CD8-positive, alpha-beta memory T cell (primary cell): ENCODE measurements around the gene OR7A10. TPM values are rescaled to one million over a fixed set of nuclear protein-coding genes. Genes with fewer than 3 reads are reported as not detected.

Experiments used
- CTCF ChIA-PET: fragments of 350-600 bp; sonication (Branson Sonifier 250); formaldehyde crosslinking; loops from one replicate; lab custom pipeline; 2021; ENCODE audit warnings: antibody characterized with exemption; lab: Charles Lee
- POLR2A ChIA-PET: fragments of 350-600 bp; sonication (Branson Sonifier 250); formaldehyde crosslinking; loops from one replicate; lab custom pipeline; 2021; ENCODE audit warnings: antibody characterized with exemption; lab: Charles Lee
- DNase-seq, 5 donors: peaks; one replicate each; pipeline versions ENCODE4 v3.0.0 to v3.0.0-alpha.2; 2020 to 2022; ENCODE audit warnings: mixed read lengths in 1 of 5
- H3K27ac ChIP-seq: one replicate; pipeline ENCODE4 v1.7.0; 2013; ENCODE audit warnings: low read depth, mild to moderate bottlenecking, low read length, moderate library complexity
- H3K27me3 ChIP-seq: 2 replicates; pipeline ENCODE4 v1.7.0; 2013; ENCODE audit warnings: low read length, mild to moderate bottlenecking; ENCODE audit not compliant: insufficient read depth, poor library complexity, severe bottlenecking
- H3K36me3 ChIP-seq: 2 replicates; pipeline ENCODE4 v1.7.0; 2013; ENCODE audit warnings: mild to moderate bottlenecking, low read length, moderate library complexity; ENCODE audit not compliant: insufficient read depth
- H3K4me1 ChIP-seq: 2 replicates; pipeline ENCODE4 v1.7.0; 2013; ENCODE audit warnings: mild to moderate bottlenecking, low read length, moderate library complexity; ENCODE audit not compliant: insufficient read depth
- H3K4me3 ChIP-seq: 2 replicates; pipeline ENCODE4 v1.7.0; 2013; ENCODE audit warnings: mild to moderate bottlenecking, low read length
- H3K9me3 ChIP-seq: 2 replicates; pipeline ENCODE4 v1.7.0; 2013; ENCODE audit warnings: mild to moderate bottlenecking, low read length
- H3K27ac Mint-ChIP-seq, 8 donors: one replicate each; pipeline ENCODE4 v1.8.0; 2020 to 2021; ENCODE audit warnings: mixed read lengths in 8 of 8, mild to moderate bottlenecking in 6 of 8, inconsistent platforms in 3 of 8, moderate library complexity in 3 of 8
- H3K27me3 Mint-ChIP-seq, 2 donors: one replicate each; pipeline ENCODE4 v1.8.0; 2020 to 2021; ENCODE audit warnings: mixed read lengths in 2 of 2, mild to moderate bottlenecking in 1 of 2, moderate library complexity in 1 of 2
- H3K36me3 Mint-ChIP-seq, 3 donors: one replicate each; pipeline ENCODE4 v1.8.0; 2020 to 2021; ENCODE audit warnings: mixed read lengths in 3 of 3, inconsistent platforms in 1 of 3, mild to moderate bottlenecking in 1 of 3
- H3K4me1 Mint-ChIP-seq, 3 donors: one replicate each; pipeline ENCODE4 v1.8.0; 2020 to 2021; ENCODE audit warnings: mixed read lengths in 3 of 3, inconsistent platforms in 1 of 3, mild to moderate bottlenecking in 1 of 3
- H3K4me3 Mint-ChIP-seq, 7 donors: one replicate each; pipeline ENCODE4 v1.8.0; 2020 to 2021; ENCODE audit warnings: mixed read lengths in 7 of 7, mild to moderate bottlenecking in 6 of 7, moderate library complexity in 4 of 7, inconsistent platforms in 2 of 7
- H3K9me3 Mint-ChIP-seq, 5 donors: one replicate each; pipeline ENCODE4 v1.8.0; 2020 to 2022; ENCODE audit warnings: mixed read lengths in 5 of 5, mild to moderate bottlenecking in 3 of 5, moderate library complexity in 2 of 5, inconsistent platforms in 1 of 5
- polyA plus RNA-seq: library from polyadenylated mRNA; unstranded; fragments of 300-500 nt; fragmentation: Illumina TruSeq; gene quantifications from one replicate; pipeline ENCODE4 v1.2.3, GENCODE V29; 2021
- total RNA-seq, 2 experiments: library from RNA; stranded (reverse); gene quantifications; one replicate each; pipeline ENCODE4 v1.2.3, GENCODE V29; 2021

The OR7A10 gene
- total RNA-seq (not detected), polyA plus RNA-seq (not detected)

DNA sequence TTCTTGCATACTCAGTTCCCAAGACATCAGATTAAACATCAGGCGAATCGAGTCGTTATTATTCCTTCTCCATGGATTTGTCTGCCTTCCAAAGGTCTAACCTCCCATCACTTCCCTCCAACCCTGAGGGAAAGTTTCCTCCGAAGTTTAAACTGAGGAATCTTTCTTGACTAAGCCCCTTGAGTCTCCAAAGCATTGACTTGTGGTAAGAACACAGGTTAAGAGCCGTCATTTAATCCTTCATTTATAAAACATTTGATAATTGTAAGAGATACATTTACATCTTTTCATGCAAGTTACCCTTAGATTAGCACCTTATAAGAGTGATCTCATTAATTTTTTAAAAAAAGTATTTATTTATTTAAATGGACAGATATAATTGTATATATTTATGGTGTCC is at the start of gene OR7A10:
OR7A10 (minus strand) TSS at position 101 of the 400 bp plus-strand sequence. CDS start 7,045 bp downstream, outside the sequence.
- no peaks in the 10 kb centered on the region for H3K36me3 ChIP-seq
- H3K4me3 ChIP-seq: no peak within 1 kb of the TSS
- Mint-ChIP-seq H3K36me3 (no peaks in the 10 kb centered on the region), H3K9me3 (peaks cover 0 to 3% (median 0%) of the 10 kb centered on the region in 5 donors), H3K27ac (peak within 1 kb of the TSS in 1 of 8 donors; percentile 55), H3K27me3 (peaks cover 4 to 36% of the 10 kb centered on the region in 2 donors), H3K4me3 (no peak within 1 kb of the TSS), H3K4me1 (no peaks in the 10 kb centered on the region)
- ChIA-PET CTCF (no interaction called here), POLR2A (no interaction called here)
- no peaks in the 10 kb centered on the region for H3K4me1 ChIP-seq
- H3K27me3 ChIP-seq: no peaks in the 10 kb centered on the region
- H3K27ac ChIP-seq: no peak within 1 kb of the TSS
- H3K9me3 ChIP-seq: no peaks in the 10 kb centered on the region
- DNase-seq: no peak

DNA sequence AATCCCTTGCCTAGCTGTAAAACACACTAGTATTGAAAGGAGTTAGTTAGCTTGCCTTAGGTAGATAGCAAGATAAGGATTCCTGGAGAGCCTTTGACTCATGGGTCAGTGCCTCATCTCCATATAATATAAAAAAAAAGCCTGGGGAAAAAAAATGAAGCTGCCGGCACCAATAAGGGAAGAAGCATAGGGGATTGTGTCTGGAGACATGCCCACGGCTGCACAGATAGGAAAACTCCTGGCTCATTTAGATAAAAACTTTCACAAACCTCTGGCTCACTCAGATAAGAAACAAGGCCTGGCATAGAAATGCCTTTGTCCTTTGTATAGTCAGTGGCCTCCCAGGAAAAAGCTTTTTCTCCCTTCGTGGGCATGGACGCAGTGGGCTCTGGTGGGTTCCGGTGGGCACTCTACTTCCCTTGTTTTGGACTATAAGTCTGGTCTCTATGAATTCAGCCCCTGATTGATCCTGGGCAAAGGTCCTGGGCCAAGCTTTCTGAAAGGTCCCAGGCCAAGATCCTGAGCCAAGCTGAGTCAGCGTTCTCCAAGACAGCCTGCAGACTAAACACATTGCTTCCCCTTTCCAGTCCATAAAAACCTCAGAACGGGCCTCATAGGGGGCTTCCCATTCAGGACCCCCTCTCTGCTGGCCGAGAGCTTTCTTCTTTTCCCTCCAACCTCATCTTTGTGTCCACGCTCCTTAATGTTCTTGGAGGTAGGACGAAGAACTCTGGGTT is 42.1 kb upstream of the OR7A10 start:
- H3K27me3 ChIP-seq: peaks cover 6% of the 10 kb centered on the region
- no peaks in the 10 kb centered on the region for H3K9me3 ChIP-seq
- no peaks in the 10 kb centered on the region for H3K4me1 ChIP-seq
- no peak overlapping the region for H3K27ac Mint-ChIP-seq
- H3K36me3 Mint-ChIP-seq: no peaks in the 10 kb centered on the region
- H3K27me3 Mint-ChIP-seq: peaks cover 20 to 50% of the 10 kb centered on the region in 2 donors
- no peak overlapping the region for H3K27ac ChIP-seq
- CTCF ChIA-PET: no interaction called here
- peaks cover 4 to 5% (median 4%) of the 10 kb centered on the region in 3 donors for H3K4me1 Mint-ChIP-seq
- POLR2A ChIA-PET: no interaction called here
- H3K36me3 ChIP-seq: no peaks in the 10 kb centered on the region
- peaks cover 0 to 2% (median 0%) of the 10 kb centered on the region in 5 donors for H3K9me3 Mint-ChIP-seq
- DNase-seq: no peak
- no peak overlapping the region for H3K4me3 Mint-ChIP-seq
- no peak overlapping the region for H3K4me3 ChIP-seq

DNA sequence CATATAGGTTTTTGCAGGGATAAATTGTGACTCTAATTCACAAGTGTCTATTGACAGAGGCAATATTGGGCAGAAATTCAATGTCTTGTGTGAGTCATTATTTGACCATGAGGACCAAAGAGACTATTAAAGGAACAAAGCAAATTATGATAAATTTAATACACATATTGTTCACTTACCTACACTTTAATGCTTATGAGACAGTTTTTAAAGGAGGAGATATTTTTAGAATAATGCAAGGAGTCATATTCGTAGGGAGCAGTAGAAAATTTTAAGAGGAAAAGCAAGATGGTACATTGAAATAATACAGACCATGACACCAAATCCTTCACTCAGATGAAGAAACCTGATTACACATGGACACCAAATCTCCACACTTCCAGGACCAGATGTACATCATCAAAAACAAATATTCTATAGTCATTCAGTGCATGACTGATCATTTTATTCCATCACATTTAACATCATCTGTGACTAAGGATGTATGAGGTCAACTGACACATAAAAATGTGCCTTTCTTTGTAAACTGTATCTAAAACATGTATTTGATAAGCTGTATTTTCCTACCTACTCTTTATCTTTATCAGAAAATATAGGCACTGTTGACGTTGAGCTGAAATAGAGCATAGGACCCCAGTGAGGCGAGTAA is 41.4 kb upstream of the OR7A10 start:
- H3K4me1 ChIP-seq: no peaks in the 10 kb centered on the region
- Mint-ChIP-seq H3K4me3 (no peak overlapping the region), H3K27me3 (peaks cover 20 to 43% of the 10 kb centered on the region in 2 donors)

DNA sequence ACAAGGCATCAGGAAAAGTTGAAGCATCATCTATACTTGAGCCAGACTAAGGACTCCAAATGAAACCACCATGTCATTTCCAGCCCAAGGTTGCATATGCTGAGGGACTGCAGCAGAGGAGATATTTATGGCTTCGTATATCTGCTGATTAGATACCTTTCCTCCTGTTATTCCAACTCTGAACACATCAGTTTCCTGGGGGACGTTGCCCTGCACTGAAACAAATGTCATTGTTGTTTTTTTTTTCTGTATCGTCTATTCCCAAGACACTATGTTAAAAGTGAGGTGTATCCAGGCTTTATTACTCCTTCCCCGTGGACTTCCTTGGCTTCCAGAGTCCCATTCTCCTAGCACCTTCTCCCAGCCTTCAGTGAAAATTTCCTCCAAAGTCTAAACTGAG is 37.3 kb upstream of the OR7A10 start, which contains the start of gene OR7A17:
OR7A17 (minus strand) TSS at position 101 of the 400 bp plus-strand sequence. CDS start 4,777 bp downstream, outside the sequence.
- POLR2A ChIA-PET: no interaction called here
- CTCF ChIA-PET: no interaction called here

More for the DNA sequence above, 41.4 kb upstream of the OR7A10 start:
- ChIA-PET POLR2A (no interaction called here), CTCF (no interaction called here)
- H3K27ac Mint-ChIP-seq: no peak overlapping the region
- no peak overlapping the region for H3K4me3 ChIP-seq
- DNase-seq: no peak
- no peaks in the 10 kb centered on the region for H3K36me3 ChIP-seq
- peaks cover 4 to 5% (median 4%) of the 10 kb centered on the region in 3 donors for H3K4me1 Mint-ChIP-seq
- peaks cover 6% of the 10 kb centered on the region for H3K27me3 ChIP-seq
- H3K9me3 Mint-ChIP-seq: peaks cover 0 to 2% (median 0%) of the 10 kb centered on the region in 5 donors
- H3K9me3 ChIP-seq: no peaks in the 10 kb centered on the region
- no peaks in the 10 kb centered on the region for H3K36me3 Mint-ChIP-seq
- no peak overlapping the region for H3K27ac ChIP-seq

DNA sequence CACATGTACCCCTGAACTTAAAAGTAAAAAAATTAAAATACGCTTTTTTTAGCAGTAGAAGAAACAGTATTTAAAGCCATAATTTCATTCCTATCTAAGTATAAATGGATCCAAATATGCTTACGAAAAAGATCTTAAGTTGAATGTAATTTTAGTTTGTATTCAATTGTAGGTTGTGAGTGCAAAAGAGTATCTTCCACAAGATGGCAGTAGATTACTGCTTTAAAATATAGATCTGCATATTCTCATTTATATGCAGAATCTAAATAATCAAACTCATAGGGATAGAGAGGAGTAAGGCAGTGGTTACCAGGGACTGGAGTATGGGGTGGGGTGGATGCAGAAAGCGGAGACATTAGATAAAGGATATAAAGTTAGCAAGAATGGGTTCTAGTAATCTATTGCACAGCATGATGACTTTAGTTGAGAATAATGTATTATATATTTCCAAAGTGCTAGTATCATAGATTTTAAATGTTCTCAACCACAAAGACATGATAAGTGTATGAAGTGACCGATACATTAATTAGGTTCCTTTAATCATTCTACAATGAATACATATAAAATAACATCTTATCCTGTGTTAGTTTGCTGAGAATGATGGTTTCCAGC is 23.0 kb upstream of the OR7A10 start:
- DNase-seq: no peak
- H3K27me3 Mint-ChIP-seq: peaks cover 13 to 56% of the 10 kb centered on the region in 2 donors
- Histone ChIP-seq H3K27ac (no peak overlapping the region), H3K27me3 (no peaks in the 10 kb centered on the region), H3K36me3 (no peaks in the 10 kb centered on the region), H3K9me3 (no peaks in the 10 kb centered on the region), H3K4me1 (no peaks in the 10 kb centered on the region), H3K4me3 (no peak overlapping the region)
- H3K9me3 Mint-ChIP-seq: peaks cover 0 to 3% (median 2%) of the 10 kb centered on the region in 5 donors
- CTCF ChIA-PET: no interaction called here
- no peak overlapping the region for H3K27ac Mint-ChIP-seq
- H3K36me3 Mint-ChIP-seq: no peaks in the 10 kb centered on the region
- POLR2A ChIA-PET: no interaction called here
- H3K4me3 Mint-ChIP-seq: no peak overlapping the region
- H3K4me1 Mint-ChIP-seq: no peaks in the 10 kb centered on the region

More for the DNA sequence above, 37.3 kb upstream of the OR7A10 start, which contains the start of gene OR7A17:
- H3K4me3 Mint-ChIP-seq: no peak within 1 kb of the TSS
- no peak within 1 kb of the TSS for H3K27ac Mint-ChIP-seq
- no peaks in the 10 kb centered on the region for H3K9me3 Mint-ChIP-seq
- no peaks in the 10 kb centered on the region for H3K36me3 Mint-ChIP-seq
- H3K4me1 Mint-ChIP-seq: peaks cover 4 to 5% (median 4%) of the 10 kb centered on the region in 3 donors
- no peaks in the 10 kb centered on the region for H3K36me3 ChIP-seq
- DNase-seq: no peak
- H3K4me1 ChIP-seq: no peaks in the 10 kb centered on the region
- H3K4me3 ChIP-seq: no peak within 1 kb of the TSS
- no peaks in the 10 kb centered on the region for H3K9me3 ChIP-seq
- H3K27ac ChIP-seq: no peak within 1 kb of the TSS
- H3K27me3 Mint-ChIP-seq: peaks cover 9 to 31% of the 10 kb centered on the region in 2 donors
- H3K27me3 ChIP-seq: no peaks in the 10 kb centered on the region

DNA sequence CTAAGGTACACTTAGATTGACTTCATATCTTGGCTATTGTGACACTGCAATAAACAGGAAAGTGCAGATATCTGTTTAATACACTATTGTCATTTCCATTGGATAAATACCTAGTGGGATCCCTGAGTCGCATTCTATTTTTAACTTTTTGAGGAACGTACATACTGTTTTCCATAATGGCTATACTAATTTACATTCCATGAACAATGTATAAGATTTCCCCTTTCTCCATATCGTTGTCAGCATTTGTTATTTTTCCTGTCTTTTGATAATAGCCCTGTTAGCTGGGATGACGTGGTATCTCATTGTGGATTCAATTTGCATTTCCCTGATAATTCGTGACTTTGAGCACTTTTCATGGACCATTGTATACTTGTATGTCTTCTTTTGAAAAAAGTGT is 19.8 kb upstream of the OR7A10 start:
- H3K4me3 ChIP-seq: no peak overlapping the region
- Mint-ChIP-seq H3K4me1 (no peaks in the 10 kb centered on the region), H3K27ac (peak overlapping the region in 1 of 8 donors; percentile 74), H3K9me3 (peaks cover 0 to 3% (median 2%) of the 10 kb centered on the region in 5 donors), H3K27me3 (peaks cover 9 to 56% of the 10 kb centered on the region in 2 donors), H3K36me3 (no peaks in the 10 kb centered on the region), H3K4me3 (no peak overlapping the region)
- CTCF ChIA-PET: no interaction called here
- H3K9me3 ChIP-seq: no peaks in the 10 kb centered on the region
- no peaks in the 10 kb centered on the region for H3K27me3 ChIP-seq
- DNase-seq: no peak
- POLR2A ChIA-PET: no interaction called here
- H3K36me3 ChIP-seq: no peaks in the 10 kb centered on the region
- no peak overlapping the region for H3K27ac ChIP-seq
- H3K4me1 ChIP-seq: no peaks in the 10 kb centered on the region

DNA sequence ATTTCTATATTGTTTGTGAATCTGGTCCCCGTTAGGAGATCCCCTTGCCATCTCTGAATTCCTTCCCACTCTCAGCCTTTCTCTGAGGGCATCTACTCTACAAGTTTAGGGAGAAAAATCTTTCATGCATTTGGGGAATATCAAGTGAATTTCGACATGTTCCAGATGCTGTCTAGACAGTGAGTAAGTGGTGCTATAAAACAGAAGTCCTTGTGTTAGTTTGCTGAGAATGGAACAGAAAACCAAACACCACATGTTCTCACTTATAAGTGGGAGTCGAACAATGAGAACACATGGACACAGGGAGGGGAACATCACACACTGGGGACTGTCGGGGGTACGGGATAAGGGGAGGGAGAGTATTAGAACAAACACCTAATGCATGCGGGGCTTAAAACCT is 5.1 kb downstream of the OR7A10 start:
- H3K36me3 ChIP-seq: no peaks in the 10 kb centered on the region
- no peaks in the 10 kb centered on the region for H3K4me1 Mint-ChIP-seq
- H3K27ac ChIP-seq: no peak overlapping the region
- no peaks in the 10 kb centered on the region for H3K27me3 ChIP-seq
- H3K36me3 Mint-ChIP-seq: no peaks in the 10 kb centered on the region
- no peaks in the 10 kb centered on the region for H3K9me3 ChIP-seq
- H3K9me3 Mint-ChIP-seq: peaks cover 0 to 4% (median 0%) of the 10 kb centered on the region in 5 donors
- no peak for DNase-seq
- no peaks in the 10 kb centered on the region for H3K4me1 ChIP-seq
- POLR2A ChIA-PET: no interaction called here
- peaks cover 21 to 40% of the 10 kb centered on the region in 2 donors for H3K27me3 Mint-ChIP-seq
- H3K27ac Mint-ChIP-seq: no peak overlapping the region
- H3K4me3 Mint-ChIP-seq: no peak overlapping the region
- no peak overlapping the region for H3K4me3 ChIP-seq
- CTCF ChIA-PET: no interaction called here

DNA sequence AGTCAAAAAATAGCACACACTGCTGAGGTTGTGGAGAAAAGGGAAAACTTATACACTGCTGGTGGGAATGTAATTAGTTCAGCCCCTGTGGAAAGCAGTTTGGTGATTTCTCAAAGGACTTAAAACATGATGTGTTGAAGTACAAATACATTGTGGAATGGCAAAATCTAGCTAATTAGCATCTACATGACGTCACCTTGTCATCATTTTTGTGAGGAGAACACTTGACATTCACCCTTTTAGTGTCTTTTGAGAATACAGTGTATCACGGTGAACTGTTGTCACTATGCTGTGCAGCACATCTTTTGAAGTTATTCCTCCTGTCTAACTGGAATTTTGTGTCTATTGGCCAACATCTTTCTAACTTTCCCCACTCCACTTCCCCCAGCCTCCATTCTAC is 5.6 kb downstream of the OR7A10 start:
- Histone ChIP-seq H3K36me3 (no peaks in the 10 kb centered on the region), H3K4me3 (no peak overlapping the region), H3K9me3 (no peaks in the 10 kb centered on the region), H3K4me1 (no peaks in the 10 kb centered on the region), H3K27me3 (no peaks in the 10 kb centered on the region), H3K27ac (no peak overlapping the region)
- ChIA-PET CTCF (no interaction called here), POLR2A (no interaction called here)
- Mint-ChIP-seq H3K27ac (no peak overlapping the region), H3K36me3 (no peaks in the 10 kb centered on the region), H3K9me3 (peaks cover 0 to 4% (median 0%) of the 10 kb centered on the region in 5 donors), H3K27me3 (peaks cover 22 to 40% of the 10 kb centered on the region in 2 donors), H3K4me3 (no peak overlapping the region), H3K4me1 (no peaks in the 10 kb centered on the region)
- DNase-seq: no peak
